AG08395 (cell line): ENCODE results near the gene MORN5.

ENCODE experiments used
- DNase-seq: peaks from one replicate; pipeline ENCODE4 v3.0.0; 2012; ENCODE audit warnings: mixed read lengths, low spot score

MORN5 gene

GRCh38 chr9:122125158-122125508 is 34.6 kb upstream of the MORN5 start:
- peak; percentile 91 for DNase-seq

DNA sequence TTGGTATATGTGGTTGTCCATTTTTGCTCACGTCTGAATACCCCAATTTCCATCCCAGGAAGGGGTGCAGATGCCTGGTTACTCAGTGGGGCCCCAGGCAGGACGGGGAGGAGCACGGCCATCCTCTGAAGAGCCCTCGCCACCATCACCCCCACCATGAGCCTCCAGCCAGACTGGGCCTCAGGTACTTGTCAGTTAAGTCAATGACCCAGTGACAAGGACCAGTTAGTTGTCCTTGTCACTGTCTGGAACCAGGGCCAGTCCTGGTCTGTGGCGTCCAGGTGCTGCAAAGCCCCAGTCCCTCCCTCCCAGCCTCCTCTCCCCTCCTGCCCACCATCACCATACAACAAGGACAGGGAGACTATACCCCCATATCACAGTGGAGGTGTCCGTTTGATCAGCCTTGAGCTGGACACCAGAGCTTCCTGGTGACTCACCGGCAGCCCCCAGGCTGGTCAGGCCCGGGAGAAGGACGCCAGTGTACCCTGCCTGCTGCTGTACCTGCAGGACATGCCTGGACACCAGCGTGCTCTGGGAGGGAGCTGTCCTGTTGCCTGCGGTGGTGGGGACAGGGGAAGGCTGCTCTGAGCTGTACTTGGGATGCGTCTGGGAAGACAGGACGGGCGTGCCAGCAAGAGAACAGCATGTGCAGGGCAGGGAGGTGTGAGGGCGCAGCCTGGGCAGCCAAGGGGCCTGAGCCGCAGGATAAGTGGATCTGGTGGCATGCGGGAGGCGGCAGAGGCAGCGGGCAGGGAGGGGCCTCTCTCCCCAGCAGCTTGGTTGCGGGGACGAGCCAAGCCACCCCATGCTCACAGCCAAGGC is 34.0 kb upstream of the MORN5 start:
- DNase-seq = no peak

GRCh38 chr9:122126331-122127261 is 33.1 kb upstream of the MORN5 start:
- DNase-seq = peak; percentile 68

DNA sequence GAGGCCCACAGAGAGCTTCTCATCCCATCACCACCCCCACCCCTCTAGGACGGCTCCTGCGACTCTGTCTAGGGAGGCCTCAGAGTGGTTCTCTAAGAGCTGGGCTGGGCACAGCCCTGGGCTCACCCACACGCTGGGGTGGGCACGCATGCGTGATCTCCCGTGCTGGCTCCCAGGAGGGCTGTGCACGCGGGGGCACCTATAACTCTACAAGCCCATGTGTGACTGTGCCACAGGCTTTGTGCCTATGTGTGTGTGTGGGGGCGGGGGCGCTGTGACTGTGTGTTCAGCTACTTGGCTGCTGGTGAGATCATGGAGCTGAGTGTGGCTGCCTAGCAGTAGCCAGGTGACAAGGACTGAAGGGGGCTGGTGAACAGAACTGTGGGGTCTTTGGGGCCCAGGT is 32.3 kb upstream of the MORN5 start:
- no peak for DNase-seq

DNA sequence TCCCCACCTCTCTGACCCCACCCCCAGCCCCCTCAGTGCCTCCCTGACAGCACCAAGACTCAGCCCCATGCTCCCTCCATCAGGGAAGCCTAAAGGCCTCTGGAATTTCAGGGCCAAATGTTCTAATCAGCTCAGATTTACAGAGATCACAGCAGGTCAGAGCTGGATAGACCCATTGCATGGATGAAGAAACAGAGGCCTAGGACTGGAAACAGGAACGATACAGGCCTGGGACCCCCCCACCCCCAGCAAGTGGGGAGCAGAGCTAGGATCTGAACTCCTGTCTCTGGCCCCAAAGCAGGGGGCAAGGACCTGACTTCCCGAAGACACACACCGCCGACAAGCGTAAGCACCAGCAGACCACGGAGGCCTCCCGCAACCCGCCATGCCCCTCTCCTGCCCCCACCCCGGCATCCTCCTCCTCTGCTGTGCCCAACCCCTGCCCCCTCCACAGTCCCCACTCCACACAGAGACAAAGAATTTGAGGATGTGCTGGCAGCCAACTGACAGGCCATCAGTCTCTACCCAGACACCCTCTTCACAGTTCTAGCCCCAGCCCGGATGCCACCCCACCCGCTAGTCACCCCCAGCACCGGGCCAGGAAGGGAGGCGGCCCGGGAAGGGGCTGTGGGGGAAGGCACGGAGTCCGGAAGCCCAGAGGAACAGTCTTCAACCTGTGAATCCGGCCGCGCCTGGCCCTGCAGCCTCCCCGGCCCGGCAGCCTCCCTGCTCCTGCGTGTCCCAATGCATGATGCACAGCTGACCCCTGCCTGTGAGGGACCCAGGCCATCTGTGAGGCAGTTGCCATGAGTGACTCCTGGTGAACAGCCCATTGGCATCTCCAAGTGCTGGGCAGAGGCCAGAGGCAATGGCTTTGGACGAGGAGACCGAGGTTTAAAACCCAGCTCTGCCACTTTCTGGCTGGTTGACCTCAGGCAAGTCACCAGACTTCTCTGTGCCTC is 31.4 kb upstream of the MORN5 start:
- DNase-seq = no peak

- DNase-seq = no peak
Observed at GRCh38 chr9:122128969-122129343, 30.8 kb upstream of the MORN5 start.

GRCh38 chr9:122129969-122130368 is 29.7 kb upstream of the MORN5 start:
- no peak for DNase-seq

DNA sequence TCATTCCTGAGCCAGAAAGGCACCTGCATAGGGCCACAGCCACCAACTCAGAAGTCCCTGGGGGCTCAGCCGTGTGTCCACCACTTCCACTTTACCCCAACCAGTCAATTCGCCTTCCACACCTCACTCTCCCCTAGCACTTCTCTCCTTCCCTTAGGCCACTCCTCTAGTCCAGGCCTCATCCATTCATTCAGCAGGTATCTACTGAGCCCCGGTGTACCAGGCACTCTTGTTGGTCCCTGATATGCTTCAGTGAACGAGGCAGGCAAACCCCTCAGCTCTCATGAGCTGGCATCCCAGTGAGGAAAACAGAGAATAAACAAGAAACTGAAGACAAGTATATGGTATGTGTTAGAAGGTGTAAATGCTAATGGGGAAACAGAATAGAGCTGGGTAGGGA is 28.9 kb upstream of the MORN5 start:
- no peak for DNase-seq

- no peak for DNase-seq
Observed at GRCh38 chr9:122131401-122132001, 28.2 kb upstream of the MORN5 start.

- DNase-seq = no peak
Observed at GRCh38 chr9:122132539-122132938, 27.2 kb upstream of the MORN5 start.

DNA sequence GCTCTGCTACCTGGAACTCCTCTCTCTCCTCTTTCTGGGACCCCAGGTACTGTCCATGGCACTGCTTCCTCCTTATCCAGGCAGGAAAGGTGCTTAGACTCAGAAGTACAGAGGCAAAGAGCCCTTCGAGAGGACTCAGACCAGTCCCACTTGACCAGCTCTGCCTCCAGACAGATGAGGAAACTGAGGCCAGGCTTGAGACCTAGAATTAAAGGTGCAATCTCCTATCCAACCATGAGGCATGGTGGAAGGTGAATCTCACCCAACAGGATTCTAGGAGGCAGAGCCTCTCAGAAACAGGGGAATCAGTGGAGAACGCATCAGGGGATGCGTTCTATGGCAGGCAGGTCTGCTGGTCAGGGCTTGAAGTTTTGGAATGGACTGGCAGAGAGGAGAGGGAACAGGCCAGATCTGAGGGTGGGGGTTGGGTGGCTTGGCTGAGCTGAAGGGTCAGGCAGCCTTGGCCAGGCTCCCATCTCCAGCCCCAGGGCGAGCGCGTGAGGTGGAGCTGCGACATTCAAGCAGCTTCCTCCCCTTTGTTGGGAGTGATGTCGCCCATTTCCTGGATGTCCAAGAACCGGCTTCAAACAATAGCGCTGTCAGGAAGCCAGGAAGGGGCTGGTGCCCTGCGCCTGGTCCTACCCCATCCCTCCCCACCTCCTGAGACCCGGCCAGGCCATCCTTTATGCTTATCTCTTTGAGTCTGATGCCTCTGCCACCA is 26.3 kb upstream of the MORN5 start:
- no peak for DNase-seq

GRCh38 chr9:122133984-122134535 is 25.6 kb upstream of the MORN5 start:
- DNase-seq = no peak

GRCh38 chr9:122134822-122135528 is 24.7 kb upstream of the MORN5 start:
- peak; percentile 46 for DNase-seq

DNA sequence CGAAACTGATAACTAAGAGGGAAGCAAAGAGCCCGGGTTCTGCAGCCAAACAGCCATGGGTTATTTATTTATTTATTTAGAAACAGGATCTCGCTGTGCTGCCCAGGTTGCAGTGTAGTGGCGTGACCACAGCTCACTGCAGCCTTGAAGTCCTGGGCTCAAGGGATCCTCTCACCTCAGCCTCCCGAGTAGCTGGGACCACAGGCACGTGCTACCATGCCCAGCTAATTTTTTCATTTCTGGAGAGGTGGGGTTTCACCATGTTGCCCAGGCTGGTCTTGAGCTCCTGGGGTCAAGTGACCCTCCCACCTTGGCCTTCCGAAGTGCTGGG is 24.2 kb upstream of the MORN5 start:
- no peak for DNase-seq

DNA sequence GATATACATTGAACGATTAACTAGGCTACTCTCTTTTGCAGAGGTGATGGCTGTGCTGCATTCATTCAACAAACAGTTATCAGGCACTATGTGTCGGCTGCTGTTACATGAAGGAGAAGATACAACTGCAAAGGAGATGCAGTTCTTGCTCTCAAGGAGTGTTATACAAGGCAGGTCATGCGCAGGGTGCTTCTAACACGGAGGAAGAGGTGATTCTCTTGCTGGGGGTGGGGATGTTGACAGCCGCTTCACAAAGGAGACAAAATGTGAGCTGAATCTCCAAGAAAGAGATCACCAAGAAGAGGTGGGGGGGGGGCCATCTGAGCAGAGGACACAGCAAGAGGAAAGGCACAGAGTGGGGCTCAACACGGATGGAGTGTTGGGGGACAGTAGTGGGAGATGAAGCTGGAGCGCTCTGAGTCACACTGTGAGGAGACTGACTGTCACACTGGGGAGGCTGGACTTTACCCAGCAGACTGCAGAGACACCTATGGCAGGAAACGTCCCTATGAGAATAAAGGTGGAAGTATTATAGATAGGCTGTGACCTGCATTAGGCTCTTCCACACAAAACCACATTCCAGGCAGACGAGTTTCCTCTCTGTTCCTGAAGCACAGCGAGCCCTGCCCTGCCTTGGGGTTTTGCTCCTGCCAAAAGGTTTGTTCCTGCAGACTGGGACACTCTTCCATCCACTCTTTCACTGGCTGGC is 21.0 kb upstream of the MORN5 start:
- DNase-seq = no peak

- DNase-seq = no peak
Observed at GRCh38 chr9:122140368-122141193, 19.1 kb upstream of the MORN5 start.

DNA sequence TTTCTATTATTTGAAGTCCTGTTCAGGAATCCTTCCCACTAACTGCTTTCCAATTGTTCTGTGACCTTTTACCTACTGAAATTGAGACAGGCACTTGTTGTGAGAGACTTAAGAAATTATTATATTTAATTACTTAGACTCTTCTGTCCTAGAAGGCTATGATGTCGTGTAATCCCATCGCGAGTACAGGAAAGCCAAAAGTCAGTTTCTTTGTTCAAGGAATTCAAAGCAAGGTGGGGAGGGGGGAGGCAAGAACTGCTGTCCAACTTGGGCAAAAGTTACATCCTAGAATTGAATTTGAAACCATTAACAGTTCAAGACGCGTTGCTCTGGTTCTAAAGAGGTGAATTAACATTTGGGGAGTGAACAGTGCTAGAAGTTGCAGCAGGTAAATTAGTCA is 18.0 kb upstream of the MORN5 start:
- DNase-seq = no peak

DNA sequence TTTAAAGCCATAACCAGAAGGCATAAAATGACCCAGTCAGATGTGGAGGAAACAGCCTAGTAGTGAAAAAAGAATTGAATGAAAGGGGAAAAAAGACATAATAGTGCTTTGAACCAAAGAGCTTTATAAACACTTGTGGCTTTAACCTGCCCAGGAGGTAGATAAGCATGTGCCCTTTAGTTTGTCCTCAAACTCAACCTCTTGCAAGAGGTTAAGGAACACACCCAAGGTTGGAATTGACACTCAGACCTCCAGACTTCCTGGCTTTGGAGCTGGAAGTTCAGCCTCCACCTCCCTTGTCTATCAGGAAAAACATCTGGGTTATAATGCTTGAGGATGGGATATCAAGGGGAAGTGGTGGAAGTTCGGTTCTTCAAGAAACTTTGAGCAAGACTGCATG is 16.4 kb upstream of the MORN5 start:
- DNase-seq = no peak
